Fibroblast of pulmonary artery (primary cell): ENCODE data around the gene ZFAND3.

Experiments used
- DNase-seq: peaks from one replicate; pipeline ENCODE4 v3.0.0-alpha.2; 2010; ENCODE audit warnings: low read depth
- H3K4me3 ChIP-seq: replicated peaks from 2 replicates; pipeline ENCODE4 v1.5.1; 2011; ENCODE audit warnings: low read depth, mild to moderate bottlenecking, control low read depth, low read length, moderate library complexity
- TF ChIP-seq, protein P1 (sequence below): IDR thresholded peaks from 2 replicates; pipeline ENCODE4 v1.5.1; 2011; ENCODE audit warnings: mild to moderate bottlenecking, control low read depth, low read length, inconsistent platforms; ENCODE audit errors: missing control alignments

The ZFAND3 gene

DNA sequence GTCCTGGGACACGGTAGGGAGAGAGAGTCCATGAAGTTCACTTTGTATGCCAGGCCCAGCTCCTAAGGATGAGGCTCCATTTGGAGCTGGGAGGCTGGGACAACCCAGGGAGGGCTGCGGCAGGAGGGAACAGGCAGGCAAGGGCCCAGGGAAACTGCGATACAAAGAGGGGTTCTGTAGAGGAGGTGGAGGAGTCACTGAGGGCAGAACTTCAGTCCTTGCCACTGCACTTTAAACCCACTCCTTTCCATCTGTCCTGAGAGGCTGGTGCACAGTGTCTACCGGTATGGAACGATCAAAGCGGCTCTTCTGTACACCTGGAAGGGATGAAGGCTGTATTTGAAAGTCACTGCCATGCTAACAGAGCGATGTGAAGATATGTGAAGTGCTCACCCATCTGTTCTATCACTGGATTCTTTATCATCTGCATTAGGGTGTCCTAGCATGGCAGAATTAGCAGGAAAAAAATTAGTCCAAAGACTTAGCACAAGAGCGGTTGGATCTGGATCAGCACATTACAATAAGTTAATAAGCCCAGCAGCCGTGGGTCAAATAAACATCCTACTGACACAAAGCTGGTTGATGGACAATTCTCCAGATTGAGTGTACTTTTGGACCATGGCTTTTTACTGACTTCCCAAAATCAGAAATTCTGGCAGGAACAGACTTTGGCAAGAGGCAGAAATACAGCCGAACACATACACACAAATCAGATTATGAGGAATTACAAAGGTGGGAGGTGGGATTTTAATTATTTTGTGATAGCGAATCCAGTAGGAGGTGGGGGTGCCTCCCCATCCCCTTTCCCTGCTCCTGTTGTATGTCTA, 20.9 kb upstream of the ZFAND3 start:
- no peak overlapping the region for H3K4me3 ChIP-seq
- DNase-seq: no peak
- TF ChIP-seq, protein P1, sequence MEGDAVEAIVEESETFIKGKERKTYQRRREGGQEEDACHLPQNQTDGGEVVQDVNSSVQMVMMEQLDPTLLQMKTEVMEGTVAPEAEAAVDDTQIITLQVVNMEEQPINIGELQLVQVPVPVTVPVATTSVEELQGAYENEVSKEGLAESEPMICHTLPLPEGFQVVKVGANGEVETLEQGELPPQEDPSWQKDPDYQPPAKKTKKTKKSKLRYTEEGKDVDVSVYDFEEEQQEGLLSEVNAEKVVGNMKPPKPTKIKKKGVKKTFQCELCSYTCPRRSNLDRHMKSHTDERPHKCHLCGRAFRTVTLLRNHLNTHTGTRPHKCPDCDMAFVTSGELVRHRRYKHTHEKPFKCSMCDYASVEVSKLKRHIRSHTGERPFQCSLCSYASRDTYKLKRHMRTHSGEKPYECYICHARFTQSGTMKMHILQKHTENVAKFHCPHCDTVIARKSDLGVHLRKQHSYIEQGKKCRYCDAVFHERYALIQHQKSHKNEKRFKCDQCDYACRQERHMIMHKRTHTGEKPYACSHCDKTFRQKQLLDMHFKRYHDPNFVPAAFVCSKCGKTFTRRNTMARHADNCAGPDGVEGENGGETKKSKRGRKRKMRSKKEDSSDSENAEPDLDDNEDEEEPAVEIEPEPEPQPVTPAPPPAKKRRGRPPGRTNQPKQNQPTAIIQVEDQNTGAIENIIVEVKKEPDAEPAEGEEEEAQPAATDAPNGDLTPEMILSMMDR: no peak

DNA sequence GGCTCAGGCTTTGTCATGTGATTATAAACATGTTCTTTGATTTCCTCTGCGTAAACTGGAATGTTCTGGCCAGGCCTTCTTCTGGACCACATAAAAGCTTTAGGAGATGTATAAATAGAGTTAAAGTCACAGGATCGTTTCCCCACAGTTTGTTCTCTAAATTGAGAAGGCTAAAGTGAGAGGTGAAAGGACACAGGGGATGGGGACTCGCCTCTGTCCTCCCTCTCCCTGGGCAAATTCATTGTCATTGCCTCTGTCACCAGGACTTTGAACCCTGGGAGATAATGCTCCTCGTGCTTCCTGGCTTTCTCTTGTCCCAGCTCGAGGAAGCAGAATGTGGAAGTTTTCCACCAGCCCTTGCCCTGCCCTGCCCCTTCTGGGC, 20.3 kb upstream of the ZFAND3 start:
- DNase-seq: no peak
- no peak overlapping the region for H3K4me3 ChIP-seq
- TF ChIP-seq, protein P1: no peak

DNA sequence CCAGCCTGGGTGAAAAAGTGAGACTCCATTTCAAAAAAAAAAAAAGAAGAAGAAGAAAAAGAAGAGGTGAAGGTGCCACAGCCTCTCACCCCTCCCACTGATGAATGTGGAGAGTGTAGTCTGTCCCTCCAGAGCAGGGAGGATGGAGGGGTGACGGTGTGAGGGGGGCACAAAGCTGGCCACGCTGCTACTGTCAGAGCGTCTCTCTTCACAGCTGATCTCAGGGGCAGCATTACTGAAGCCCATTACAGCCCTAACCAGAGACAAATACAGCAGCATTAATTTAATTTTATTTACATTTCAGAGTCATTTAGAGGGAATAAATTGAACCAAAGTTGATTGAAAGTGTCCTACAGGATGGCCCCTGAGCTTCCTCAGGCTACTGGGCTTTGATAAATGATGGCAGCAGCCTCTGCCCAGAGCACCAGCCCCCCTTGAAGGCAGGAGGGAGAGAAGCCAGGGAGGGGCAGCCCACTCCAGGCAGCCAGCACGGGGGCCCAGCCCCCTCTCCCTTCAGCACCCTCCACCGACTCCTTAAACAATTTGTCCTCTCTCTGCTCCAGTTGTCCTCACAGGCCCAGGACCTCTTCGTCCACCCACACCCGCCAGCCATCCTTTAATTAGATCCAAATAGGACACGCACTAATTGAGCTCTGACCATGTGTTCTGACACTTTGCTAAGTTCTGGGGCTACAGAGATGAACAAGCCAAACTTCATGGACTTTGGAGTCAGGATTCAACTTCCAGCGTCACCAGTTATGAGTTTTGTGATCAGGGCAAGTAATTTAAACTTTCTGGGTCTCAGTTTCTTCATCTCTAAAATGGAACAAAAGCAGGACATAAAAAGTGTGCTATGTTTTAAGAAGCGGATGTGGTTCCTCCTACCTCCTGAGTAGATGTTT, 18.6 kb upstream of the ZFAND3 start:
- no peak for DNase-seq
- no peak overlapping the region for H3K4me3 ChIP-seq
- TF ChIP-seq, protein P1: no peak

DNA sequence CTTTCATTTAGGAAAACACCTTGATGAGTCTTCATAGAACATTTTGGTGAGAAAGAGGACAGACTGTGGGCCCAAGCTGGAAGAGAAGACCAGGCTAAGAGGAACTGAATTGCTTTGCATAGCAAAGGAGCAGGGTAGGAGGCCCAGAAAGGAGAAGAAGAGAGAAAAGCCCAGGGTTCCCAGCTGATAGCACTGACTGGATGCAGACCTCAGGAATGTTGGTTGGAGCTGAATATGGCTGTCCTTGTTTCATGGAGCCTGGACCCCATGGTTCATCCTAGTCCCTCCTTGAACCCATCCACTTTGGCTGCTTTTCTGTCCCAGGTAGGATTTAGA, 18.0 kb upstream of the ZFAND3 start:
- no peak overlapping the region for H3K4me3 ChIP-seq
- no peak for DNase-seq

DNA sequence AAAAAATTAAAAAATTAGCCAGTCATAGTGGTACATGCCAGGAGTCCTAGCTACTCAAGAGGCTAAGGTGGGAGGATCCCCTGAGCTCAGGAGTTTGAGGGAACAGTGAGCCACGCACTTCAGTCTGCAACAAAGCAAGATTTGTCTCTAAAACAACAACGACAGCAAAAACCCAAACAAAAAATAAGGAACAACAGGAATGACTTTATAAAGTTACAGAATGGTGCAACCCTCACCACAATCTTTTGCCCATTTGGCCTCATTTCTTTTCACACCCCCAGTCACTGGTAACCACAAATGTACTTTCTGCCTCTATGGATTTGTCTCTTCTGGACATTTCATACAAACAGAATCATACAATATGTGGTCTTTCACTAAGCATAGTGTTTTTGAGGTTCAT, 16.7 kb upstream of the ZFAND3 start:
- DNase-seq: no peak
- no peak overlapping the region for H3K4me3 ChIP-seq
- TF ChIP-seq, protein P1: no peak

More for the DNA sequence above, 18.0 kb upstream of the ZFAND3 start:
- TF ChIP-seq, protein P1: no peak

DNA sequence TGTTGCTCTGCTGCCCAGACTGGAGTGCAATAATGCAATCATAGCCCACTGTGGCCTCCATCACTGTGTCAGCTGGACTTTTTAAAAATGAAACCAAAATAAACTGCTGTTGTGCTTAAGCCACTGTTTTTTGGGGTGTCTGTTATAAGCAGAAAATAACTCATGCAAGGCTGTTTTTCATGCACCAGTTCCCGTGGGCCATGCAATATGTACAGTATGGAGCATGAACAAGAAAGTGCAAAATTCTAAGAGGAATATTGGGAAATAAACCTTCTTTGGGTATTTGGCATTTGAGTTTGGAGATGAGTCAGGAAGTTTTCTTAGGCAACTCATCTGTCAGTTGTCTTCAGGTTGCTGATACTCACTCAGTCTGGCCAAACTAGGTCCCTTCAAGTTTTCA, 14.9 kb upstream of the ZFAND3 start:
- TF ChIP-seq, protein P1: no peak
- no peak overlapping the region for H3K4me3 ChIP-seq
- DNase-seq: no peak
